Lung microvascular endothelial cell (primary cell): ENCODE results near the gene CASK. TPM values are rescaled to one million over a fixed set of nuclear protein-coding genes. Genes with fewer than 3 reads are reported as not detected.
"Not testable (repeated sequence)": the region's sequence is repeated elsewhere in the genome, so short reads cannot be mapped to it uniquely, and the experiment has no call there.

Experiments used
- DNase-seq, 2 donors: peaks; one replicate each; pipeline versions ENCODE4 v3.0.0 to v3.0.0-alpha.2; 2010; ENCODE audit warnings: low read depth in 2 of 2
- total RNA-seq: library from RNA; depleted of rRNA; stranded (reverse); fragments of >200 nt; gene quantifications from 2 replicates; pipeline ENCODE4 v1.2.1, GENCODE V29; 2014

The CASK gene
- total RNA-seq, 1 donor from 2014 or later: 47.8 TPM

DNA sequence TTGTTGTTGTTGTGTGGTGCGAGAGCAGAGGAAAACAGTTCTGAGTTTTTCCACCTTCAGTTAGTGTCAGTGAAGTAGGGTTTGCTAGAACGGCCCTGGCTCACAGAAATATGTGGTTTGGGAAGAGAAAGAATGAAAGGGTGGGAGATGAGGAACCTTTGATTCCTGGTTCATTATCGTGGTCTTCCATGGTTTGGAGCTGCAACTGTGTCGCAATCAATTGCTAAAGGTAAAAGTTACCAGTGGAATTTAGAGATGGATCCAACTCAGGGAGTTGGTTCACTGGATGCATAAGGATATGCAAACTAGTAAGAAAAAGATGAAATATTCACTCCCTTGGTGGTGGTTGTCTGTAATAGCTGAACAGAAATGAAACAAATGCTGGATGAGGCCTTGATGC lies 270.2 kb downstream of the CASK start:
- no peak for DNase-seq

DNA sequence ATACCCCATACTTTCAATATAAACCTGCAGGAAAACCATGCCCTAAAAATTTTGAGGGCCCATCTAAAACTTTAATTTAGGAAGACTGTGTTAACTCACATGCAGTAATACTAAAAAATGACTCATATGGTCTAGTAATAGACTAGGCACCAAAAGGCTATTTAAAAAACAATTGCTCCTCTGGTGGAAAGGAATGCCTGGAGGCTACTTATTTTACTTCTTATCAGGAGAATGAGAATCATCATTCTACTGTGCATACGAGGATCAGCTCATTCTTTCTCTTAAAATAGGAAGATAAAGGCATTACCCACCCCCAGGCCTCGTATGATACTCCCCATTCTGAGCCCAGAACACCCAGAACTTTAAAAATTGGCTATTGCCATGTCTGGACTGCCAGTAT lies 277.2 kb downstream of the CASK start:
- not testable (repeated sequence) for DNase-seq

DNA sequence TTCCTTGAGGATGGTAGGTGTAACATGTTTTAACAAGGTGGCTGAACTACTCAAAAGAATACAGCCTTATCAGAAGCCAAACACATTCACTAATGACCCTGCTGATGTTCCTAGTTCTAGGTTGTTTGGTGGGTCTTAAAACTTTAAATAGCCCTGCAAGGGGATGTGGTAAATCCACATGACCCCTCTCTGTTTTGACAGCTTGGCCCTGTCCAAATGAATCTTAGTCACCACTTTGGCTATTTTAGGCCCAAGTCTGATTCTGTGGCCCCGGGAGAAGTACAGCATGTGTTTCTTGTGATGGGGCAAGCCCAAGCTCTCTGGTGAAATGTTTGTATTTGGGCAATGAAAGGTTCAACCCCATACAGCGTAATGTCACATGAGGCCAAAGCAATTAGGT lies 289.1 kb downstream of the CASK start:
- peak in 1 of 2 donors; percentile 16 for DNase-seq

DNA sequence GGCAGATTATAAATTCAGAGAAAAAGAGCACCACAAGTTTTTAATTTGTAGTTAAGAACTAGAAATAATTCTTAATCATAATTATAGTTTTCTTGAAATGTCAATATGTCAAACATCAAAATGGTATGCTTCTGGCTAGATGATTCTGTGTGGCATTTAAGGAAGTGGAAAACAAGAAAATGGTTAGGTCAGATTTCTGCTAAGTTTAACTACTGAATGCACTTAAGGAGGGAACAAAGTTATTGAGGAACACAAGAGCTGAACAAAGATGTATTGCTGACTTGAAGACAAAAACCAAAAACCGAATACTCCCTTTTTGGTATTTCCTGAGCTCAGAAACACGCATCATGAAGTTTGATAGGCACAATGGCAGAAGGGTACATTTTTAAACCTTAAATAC lies 293.3 kb downstream of the CASK start:
- no peak for DNase-seq

DNA sequence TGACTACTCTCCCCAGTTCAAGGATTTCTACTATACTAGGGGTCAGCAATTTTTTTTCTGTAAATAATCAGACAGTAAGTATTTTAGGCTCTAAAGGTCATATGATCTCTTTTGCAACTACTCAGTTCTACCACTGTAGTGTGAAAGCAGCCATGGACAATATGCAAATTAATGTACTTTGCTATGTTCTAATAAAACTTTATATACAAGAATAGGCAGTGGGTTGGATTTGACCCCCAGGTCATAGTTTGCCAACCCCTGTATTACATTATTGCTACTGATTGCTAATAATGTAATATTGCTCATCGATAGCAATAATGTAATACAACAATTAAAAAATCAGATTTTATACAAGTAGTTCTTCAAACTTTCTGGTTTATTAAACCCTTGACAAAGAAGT lies 293.8 kb downstream of the CASK start:
- no peak for DNase-seq

DNA sequence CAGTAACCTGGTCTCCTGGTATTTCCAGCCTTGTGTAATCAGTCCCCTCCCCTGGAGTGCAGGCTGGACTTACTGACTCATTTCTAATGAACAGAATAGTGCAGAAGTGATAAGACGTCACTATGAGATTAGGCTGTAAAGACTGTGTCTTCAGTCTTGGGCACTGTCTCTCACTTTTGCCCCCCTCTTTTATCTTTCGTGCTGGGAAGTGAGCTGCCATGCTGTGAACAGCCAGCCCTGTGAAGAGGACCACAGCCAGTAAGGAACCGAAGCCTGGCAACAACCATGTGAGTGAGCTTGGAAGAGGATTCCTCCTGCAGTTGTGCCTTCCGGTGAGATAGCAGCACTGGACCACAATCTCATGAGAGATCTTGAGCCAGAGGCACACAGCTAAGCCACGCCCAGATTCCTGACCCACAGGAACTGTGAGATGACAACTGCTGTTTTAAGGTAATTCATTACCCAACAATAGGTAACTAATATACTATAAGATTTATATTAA lies 302.1 kb downstream of the CASK start:
- peak in 1 of 2 donors; percentile 48 for DNase-seq

DNA sequence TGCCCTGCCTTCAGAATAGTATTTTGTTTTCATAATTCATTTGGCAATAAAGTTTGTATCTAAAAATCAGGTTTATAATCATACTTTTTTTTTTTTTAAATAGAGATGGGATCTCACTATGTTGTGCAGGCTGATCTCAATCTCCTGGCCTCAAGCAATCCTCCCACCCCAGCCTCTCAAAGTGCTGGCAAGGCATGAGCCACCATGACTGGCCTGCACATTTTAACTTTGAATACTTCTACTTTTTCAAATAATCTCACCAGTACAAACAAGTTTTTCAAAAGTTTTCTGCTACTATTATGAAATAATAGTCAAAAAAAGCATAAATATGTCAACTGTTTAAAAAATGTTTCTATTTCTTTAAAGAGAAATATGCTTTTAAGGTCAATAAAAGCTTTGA lies 304.1 kb downstream of the CASK start:
- DNase-seq: no peak

DNA sequence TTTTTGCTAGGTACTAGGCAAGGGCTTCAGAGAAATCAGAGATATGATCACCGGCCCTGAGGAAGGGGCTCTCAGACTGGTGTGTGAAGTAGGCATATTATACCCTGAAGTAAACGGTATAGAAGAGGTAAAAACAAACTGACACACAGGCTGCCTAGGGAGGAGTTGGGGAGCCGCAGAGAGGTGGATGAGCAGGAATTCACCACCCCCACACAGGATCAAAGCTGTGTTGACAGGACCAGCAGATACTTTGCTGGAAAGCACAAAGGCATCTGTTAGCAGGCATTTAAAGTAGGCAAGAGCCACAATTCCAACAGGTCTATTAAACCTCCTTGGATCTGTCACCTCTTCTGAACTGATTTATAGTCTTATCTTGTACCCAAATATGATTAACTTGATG lies 306.4 kb downstream of the CASK start:
- DNase-seq: no peak

DNA sequence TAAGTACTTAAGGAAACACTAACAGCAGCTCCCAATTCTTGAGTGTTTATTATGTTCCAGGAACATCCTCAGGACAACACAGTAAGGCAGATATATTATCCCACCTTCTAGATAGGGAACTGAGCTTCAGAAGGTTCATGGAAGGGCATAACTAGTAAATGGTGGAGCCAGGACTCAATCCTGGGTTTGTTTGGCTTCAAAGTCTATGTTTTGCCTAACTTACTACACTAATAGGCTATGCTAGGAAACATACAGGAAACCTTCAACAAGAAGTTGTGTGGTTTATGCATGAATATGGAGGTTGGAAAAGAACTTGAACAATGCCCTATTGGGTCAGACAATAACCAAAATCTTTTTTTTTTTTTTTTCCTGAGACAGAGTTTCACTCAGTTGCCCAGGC lies 307.1 kb downstream of the CASK start:
- DNase-seq: no peak

DNA sequence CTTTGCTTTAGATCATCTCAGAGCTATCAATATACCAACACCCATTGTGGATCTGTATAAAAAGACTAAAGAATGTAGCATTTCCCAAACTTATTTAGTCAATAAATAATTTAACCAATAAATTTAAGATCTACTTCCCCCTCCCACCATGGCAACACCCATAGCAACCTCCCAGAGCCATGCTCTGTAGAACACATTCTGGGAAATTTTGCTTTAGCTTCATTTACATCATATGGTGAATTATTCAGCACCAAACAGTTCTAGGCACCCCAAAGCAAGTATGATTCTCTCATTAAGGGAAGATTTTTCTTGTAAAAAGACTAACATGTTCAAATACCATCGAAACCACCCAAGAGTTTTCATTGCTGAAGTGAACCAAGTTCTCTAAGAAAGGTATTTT lies 315.1 kb downstream of the CASK start:
- no peak for DNase-seq

DNA sequence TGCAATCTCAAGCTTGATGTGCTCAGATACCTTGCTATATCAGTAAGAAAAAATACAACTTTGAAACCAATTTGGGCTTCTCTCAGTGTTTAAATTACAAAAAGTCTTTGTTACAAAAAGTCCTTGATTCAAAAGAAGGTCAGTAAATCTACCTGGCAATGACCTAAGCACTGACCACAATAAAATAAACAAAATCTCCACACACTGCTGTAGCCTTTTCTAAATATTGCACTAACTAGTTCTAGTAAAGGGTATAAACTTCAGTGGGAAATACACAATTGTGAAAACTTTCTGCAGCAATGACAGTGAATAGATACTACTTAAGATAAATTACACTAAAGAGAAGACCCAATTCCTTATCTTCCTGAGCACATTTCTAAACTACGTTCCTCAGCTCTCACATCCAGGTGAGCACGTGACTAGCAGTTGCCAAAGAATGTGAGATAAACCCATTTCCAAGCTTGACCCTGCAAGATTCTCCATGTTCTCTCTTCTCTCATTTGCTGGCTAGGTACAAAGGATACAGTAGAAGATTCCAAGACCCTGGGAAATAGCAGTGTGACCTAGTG lies 316.0 kb downstream of the CASK start:
- DNase-seq: no peak

DNA sequence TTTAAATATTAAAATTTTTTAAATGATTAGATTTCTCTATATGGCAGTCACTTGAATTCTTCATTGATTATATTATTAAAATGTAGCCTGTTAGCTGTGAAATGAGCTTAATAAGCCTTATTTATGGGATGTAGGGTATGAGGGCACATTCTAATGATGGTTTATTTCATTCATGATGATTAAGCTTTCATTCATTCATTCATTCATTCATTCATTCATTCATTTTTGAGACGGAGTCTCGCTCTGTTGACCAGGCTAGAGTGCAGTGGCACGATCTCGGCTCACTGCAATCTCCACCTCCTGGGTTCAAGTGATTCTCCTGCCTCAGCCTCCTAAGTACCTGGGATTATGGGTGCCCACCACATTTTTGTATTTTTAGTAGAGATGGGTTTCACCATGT lies 317.3 kb downstream of the CASK start:
- not testable (repeated sequence) for DNase-seq

DNA sequence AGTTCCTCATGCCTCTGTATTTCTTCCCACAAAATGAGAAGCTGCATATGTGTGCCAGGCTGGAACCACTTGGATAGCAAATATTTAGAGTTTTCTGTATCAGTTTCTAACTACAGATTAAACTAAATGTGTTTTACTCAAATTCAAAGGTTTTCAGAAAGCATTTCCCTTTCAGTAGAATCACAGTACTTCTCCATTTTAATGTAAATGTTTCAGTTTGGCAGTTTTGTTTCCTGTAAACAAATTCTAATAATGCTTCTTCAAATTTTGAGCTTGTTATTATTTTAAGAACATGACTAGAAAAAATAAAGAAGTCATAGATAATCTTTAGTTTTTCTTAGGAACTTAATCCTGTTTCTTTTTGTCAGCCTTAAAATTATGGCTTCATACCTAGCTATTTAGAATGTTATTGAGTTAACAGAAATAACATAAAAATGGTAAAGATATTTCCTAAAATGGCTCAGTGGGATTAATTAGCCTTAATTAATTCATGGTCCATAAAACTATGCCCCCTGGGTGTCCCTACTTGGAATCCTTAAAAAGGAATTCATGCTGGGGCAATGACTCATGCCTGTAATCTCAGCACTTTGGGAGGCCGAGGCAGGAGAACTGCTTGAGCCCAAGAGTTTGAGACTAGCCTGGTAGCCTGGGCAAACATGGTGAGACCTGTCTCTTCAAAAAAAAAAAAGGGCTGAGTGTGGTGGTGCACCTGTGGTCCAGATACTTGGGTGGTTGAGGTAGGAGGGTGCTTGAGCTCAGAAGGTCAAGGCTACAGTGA lies 318.4 kb downstream of the CASK start:
- DNase-seq: no peak

DNA sequence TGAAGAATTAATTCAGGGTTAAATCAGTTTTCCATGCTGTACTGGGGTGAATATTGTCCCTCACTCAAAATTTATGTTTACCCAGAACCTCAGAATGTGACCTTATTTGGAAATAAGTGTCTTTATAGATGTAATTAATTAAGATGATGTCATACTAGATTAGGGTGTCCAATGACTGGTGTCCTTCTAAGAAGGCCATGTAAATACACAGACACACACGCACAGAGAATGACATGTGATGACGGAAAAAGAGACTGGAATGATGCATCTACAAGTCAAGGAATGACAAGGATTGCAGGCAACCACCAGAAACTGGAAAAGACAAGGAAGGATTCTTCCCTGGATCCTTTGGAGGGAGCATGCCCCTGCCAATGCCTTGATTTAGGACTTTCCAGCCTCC lies 319.2 kb downstream of the CASK start:
- DNase-seq: no peak

DNA sequence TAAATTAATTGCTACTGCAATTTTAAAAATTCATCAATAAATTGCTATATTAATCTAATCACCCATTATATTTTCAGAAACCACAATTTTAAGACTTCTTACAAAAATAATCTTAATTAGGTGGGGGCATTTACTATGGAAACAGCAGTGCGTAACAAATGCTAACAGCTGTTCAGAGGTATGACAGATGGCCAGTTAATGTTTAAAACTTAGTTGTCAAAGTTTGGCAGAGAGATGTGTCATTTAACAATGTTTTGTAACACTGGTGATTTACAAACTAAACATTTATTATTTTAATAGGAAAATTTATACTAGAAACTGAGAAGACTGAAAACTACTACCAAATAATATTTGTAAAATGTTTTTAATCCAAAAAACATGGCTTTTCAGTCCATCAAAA lies 319.8 kb downstream of the CASK start:
- DNase-seq: no peak

DNA sequence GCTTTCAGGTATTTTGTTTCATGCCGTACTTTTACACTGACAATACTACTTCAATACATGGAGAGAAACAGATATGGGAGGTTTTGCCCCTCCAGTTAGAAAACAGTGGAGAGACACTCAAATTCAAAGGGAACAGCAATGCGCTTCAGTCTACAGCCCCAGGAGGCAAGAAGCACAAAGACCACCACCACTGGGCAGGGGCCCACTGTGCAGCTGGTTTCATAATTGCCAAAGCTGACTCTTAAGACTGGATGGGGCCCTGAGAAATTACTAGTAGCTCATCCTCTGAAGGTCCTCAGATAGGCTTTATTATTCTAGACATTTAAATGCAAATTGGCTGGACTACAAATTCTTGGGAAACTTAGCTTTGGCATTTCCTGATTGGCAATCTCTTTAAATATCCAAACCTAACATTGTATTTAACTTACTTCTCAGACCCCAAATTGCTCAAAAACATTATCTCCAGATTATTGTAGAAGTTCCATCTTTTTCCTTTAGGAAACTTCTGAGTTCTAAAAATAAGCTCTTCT lies 320.5 kb downstream of the CASK start:
- DNase-seq: peak in 1 of 2 donors; percentile 4

DNA sequence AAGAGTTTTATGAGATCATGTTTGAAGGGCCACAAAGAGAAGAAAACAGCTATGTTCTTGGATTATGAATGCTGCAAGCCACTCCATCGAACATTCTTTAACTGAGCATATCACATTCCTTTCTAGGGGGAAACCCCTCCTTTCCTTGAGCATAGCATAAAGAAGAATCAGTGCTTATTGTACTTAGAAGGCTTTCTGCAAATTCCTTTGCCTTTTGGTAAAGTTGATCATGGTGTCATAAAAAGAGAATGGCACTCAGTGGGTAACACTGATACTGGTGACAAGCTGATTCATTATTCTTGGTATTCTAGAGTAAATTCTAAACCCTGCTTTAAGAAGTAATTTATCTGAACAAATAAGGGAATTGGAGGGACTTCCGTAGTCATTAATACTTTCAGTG lies 323.1 kb downstream of the CASK start:
- peak in 1 of 2 donors; percentile 20 for DNase-seq

DNA sequence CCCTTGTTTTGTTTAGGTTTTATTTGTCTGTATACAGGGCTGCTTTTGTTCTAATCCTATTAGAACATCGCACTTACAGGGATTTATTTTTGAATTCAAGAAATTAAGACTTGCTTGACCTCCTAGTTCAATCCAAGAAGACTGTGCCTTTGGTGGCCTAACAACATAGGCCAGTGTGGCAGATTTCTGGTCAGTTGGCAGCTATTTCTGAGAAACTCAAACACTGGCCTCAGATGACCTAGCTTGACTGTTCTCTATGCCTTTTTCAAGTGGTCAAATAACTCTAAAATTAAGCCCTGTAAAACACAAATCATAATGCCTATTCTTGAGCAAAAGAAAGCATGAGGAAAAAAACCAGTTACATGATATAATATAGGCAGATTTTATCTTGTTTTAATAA lies 323.8 kb downstream of the CASK start:
- DNase-seq: no peak

DNA sequence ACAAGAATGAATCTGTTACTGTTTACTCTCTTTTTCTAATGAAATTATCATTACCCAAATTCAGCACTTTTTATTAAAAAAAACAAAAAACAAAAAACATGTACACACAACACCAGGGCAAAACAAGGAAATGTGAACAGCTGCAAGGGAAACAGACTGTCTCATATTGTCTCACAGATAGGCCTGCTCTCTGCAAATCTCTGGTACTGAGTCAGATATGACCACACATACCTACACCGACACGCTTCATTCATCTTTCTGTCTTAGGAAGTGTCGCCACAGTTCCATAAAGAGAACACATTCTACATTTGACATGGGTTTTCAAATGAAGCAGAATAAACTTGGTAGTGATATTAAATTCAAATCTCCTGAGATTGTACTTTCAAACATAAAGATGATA lies 326.8 kb downstream of the CASK start:
- DNase-seq: peak in 1 of 2 donors; percentile 41

DNA sequence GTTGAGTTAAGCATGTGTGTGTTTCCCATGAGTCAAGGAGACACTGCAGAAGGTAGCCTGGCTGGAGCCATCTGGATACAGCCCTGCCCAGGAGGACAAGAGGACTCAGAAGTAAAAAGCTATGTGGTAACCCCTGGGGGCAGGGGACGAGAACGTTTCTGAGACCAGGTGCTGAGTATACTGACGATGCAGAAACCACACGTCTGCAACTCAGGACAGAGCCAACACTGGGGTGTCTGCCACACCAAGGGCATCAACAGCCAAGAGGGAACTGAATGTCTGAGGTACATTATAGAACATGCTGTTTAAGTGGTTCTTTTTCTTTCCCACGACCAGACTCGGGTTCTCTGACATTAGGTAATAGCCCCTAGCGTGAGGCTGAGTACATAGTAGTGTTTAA lies 328.7 kb downstream of the CASK start:
- no peak for DNase-seq

DNA sequence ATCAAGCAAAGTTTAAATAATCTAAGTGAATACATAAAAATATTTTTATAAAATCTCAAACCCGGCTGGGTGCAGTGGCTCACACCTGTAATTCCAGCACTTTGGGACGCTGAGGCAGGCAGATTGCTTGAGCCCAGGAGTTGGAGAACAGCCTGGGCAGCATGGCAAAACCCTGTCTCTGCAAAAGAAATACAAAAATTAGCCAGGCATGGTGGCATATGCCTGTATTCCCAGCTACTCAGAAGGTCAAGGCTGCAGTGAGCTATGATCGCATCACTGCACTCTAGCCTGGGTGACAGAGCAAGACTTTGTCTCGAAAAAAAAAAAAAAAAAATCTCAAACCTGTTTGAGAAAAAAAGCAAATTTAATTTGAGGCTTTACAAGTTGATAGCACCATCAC lies 331.4 kb downstream of the CASK start:
- no peak for DNase-seq

DNA sequence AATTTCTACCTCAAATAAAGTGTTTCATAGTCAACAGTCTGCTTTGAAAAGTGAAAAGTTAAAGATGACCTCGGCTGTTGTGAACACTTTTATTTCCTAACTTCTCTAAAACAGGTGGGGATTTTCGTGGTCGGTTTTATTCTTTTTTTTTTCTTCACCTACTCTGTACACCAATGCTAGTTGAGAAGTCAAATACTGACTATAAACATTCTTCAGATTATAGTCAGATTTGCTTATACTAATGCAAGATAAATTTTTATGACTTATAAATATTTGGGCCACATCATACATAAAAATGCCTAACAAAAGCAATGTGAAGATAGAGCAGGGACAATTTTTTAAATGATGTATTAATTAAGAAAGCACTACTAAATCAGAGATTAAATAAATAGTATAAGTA lies 332.7 kb downstream of the CASK start:
- DNase-seq: no peak

DNA sequence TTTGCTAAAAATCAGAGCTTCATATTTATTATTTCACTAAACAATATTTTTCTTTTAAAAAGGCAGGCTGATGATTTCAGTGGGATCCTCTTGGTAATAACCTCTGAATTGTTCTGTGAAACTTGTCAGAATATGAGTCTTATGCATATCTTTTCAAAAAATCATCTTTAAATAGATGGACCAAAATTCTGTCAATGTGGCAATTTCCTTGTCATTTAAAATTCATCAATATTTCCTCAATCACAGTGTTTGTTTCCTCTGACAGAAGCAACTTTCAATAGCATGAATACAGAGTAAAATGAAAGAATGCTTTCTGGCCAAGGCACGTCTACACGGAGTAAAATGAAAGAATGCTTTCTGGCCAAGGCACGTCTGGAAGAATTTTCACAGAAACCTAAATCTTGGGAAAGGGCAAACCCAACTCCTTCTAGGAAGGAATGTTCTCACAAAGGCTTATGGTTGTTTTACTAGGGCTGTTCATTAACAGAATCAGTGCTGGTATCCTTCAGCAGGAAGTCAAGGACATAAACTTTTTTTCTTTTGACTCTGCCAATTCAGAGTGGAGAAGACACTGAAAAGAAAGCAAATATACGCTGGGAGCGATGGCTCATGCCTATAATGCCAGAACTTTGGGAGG lies 333.6 kb downstream of the CASK start:
- DNase-seq: peak in 1 of 2 donors; percentile 0
